Esophagus squamous epithelium (tissue), 5 donors: ENCODE results near the gene MAML3. TPM values are rescaled to one million over a fixed set of nuclear protein-coding genes. Genes with fewer than 3 reads are reported as not detected.

Experiments used
- DNase-seq: peaks from one replicate; lab custom pipeline; 2025; lab: John Stamatoyannopoulos, UW
- H3K27ac ChIP-seq, 4 donors: fragments of 200-600 bp; sonication (generic); one replicate each; pipeline ENCODE4 v1.5.1; 2016 to 2019; ENCODE audit warnings: mild to moderate bottlenecking in 1 of 4
- H3K27me3 ChIP-seq, 4 donors: fragments of 200-600 bp; sonication (generic); 1 replicate in 3 of 4; 2 replicates in 1 of 4; pipeline versions ENCODE4 v1.5.1 to v1.6.0; 2017 to 2021; ENCODE audit warnings: antibody characterized with exemption in 1 of 4
- H3K36me3 ChIP-seq, 3 donors: fragments of 200-600 bp; sonication (generic); one replicate each; pipeline ENCODE4 v1.5.1; 2016 to 2019
- H3K4me1 ChIP-seq, 3 donors: fragments of 200-600 bp; sonication (generic); one replicate each; pipeline ENCODE4 v1.5.1; 2017 to 2019
- H3K4me3 ChIP-seq, 4 donors: fragments of 200-600 bp; sonication (generic); 1 replicate in 3 of 4; 2 replicates in 1 of 4; pipeline ENCODE4 v1.5.1; 2016 to 2019; ENCODE audit warnings: mild to moderate bottlenecking in 2 of 4, moderate library complexity in 1 of 4
- H3K9me3 ChIP-seq, 3 donors: fragments of 200-600 bp; sonication (generic); one replicate each; pipeline ENCODE4 v1.5.1; 2016 to 2019
- CTCF ChIP-seq, 6 experiments: fragments of 450-650 bp in 4 of 6; fragments of 200-600 bp in 2 of 6; sonication (generic) in 2 of 6; IDR thresholded peaks; one replicate each; pipeline ENCODE4 v1.5.1; 2016 to 2019; ENCODE audit warnings: antibody characterized with exemption in 6 of 6, mild to moderate bottlenecking in 4 of 6, moderate library complexity in 4 of 6
- POLR2A ChIP-seq, 4 donors: fragments of 450-650 bp; IDR thresholded peaks; one replicate each; pipeline ENCODE4 v1.6.1; 2017; ENCODE audit warnings: antibody characterized with exemption in 4 of 4, mild to moderate bottlenecking in 4 of 4, moderate library complexity in 3 of 4
- WGBS, 2 donors: methylation state at CpG; one replicate each; pipeline ENCODE4 v1.1.5; 2018; 5-methylcytosine and 5-hydroxymethylcytosine counted together
- intact Hi-C: fragments of 100-400 bp; cut with DNase I; formaldehyde crosslinking; loops from one replicate; pipeline ENCODE4 v1.15.0; 2022
- total RNA-seq, 4 donors: library from RNA; depleted of rRNA; stranded (reverse); fragments of >200 nt; gene quantifications; one replicate each; pipeline ENCODE4 v1.1.0, GENCODE V29; 2016
- donor health status: DM: yes; HTN: yes; CAD: no.

Gene MAML3
- total RNA-seq, 4 donors from 2014 or later: 6.9 to 14.2 (median 8.9) TPM

- H3K36me3 ChIP-seq: no peaks in the 10 kb centered on the region
- no peak overlapping the region for H3K27ac ChIP-seq
- no peak for DNase-seq
- H3K4me3 ChIP-seq: no peak overlapping the region
- TF ChIP-seq CTCF (IDR thresholded peaks at IDR 0.05) (no peak), POLR2A (IDR thresholded peaks at IDR 0.05) (no peak)
- WGBS, 2 donors: 53 to 65% methylated on average over 4 of the region's 4 CpGs
- no peaks in the 10 kb centered on the region for H3K27me3 ChIP-seq
- peaks cover 0 to 4% (median 0%) of the 10 kb centered on the region in 3 donors for H3K4me1 ChIP-seq
- intact Hi-C loops: no loop called here
- no peaks in the 10 kb centered on the region for H3K9me3 ChIP-seq
These were observed 37.4 kb downstream of the MAML3 start for GRCh38 chr4:140116442-140117104.

GRCh38 chr4:140115140-140115539 is 38.8 kb downstream of the MAML3 start:
- TF ChIP-seq POLR2A (IDR thresholded peaks at IDR 0.05): no peak
- no peak for TF ChIP-seq CTCF (IDR thresholded peaks at IDR 0.05)
- DNase-seq: no peak
- Histone ChIP-seq H3K4me1 (peaks cover 0 to 4% (median 0%) of the 10 kb centered on the region in 3 donors), H3K36me3 (no peaks in the 10 kb centered on the region), H3K4me3 (no peak overlapping the region), H3K27ac (no peak overlapping the region), H3K9me3 (no peaks in the 10 kb centered on the region), H3K27me3 (no peaks in the 10 kb centered on the region)
- intact Hi-C loops: no loop called here

- no peak overlapping the region for H3K27ac ChIP-seq
- intact Hi-C loops: no loop called here
These were observed 40.3 kb downstream of the MAML3 start for GRCh38 chr4:140113653-140114052.

GRCh38 chr4:140112576-140112975 is 41.4 kb downstream of the MAML3 start:
- Histone ChIP-seq H3K9me3 (no peaks in the 10 kb centered on the region), H3K36me3 (no peaks in the 10 kb centered on the region), H3K4me3 (no peak overlapping the region), H3K27ac (no peak overlapping the region), H3K4me1 (peaks cover 0 to 24% (median 0%) of the 10 kb centered on the region in 3 donors), H3K27me3 (no peaks in the 10 kb centered on the region)
- 52 to 62% methylated on average over 2 of the region's 2 CpGs for WGBS, 2 donors
- intact Hi-C loops: no loop called here
- no peak for DNase-seq
- no peak for TF ChIP-seq CTCF (IDR thresholded peaks at IDR 0.05)
- TF ChIP-seq POLR2A (IDR thresholded peaks at IDR 0.05): no peak

More at GRCh38 chr4:140113653-140114052, 40.3 kb downstream of the MAML3 start:
- WGBS, 2 donors: 80 to 91% methylated on average over 2 of the region's 2 CpGs
- no peaks in the 10 kb centered on the region for H3K36me3 ChIP-seq
- no peak for DNase-seq
- H3K9me3 ChIP-seq: no peaks in the 10 kb centered on the region
- H3K4me1 ChIP-seq: peaks cover 0 to 13% (median 0%) of the 10 kb centered on the region in 3 donors
- H3K4me3 ChIP-seq: no peak overlapping the region
- no peak for TF ChIP-seq CTCF (IDR thresholded peaks at IDR 0.05)
- no peaks in the 10 kb centered on the region for H3K27me3 ChIP-seq

- WGBS, 2 donors: 100% methylated on average over 1 of the region's 1 CpG
- H3K27me3 ChIP-seq: no peaks in the 10 kb centered on the region
- H3K9me3 ChIP-seq: no peaks in the 10 kb centered on the region
- DNase-seq: no peak
- peaks cover 0 to 32% (median under 1%) of the 10 kb centered on the region in 3 donors for H3K4me1 ChIP-seq
- no peak overlapping the region for H3K4me3 ChIP-seq
- H3K27ac ChIP-seq: no peak overlapping the region
- TF ChIP-seq CTCF (IDR thresholded peaks at IDR 0.05) (no peak), POLR2A (IDR thresholded peaks at IDR 0.05) (no peak)
- intact Hi-C loops: no loop called here
- H3K36me3 ChIP-seq: no peaks in the 10 kb centered on the region
These were observed 42.7 kb downstream of the MAML3 start for GRCh38 chr4:140111256-140111655.
